Stimulated activated naive B cell treated with anti-CD40 and anti-IgM and Interleukin-4, amounts not matched to agents 10 μg/mL and 1 μg/mL and 100 μg/mL, for 72 hours (primary cell): ENCODE data around the gene PNPLA6.
"Not testable (repeated sequence)": the region's sequence is repeated elsewhere in the genome, so short reads cannot be mapped to it uniquely, and the experiment has no call there.

ENCODE experiments used
- ATAC-seq, 2 donors: fragments of 150-1000 bp; cut with Tn5 transposase; replicated peaks; 2 replicates each; pipeline ENCODE4 v1.10.0; 2021; ENCODE audit warnings: moderate library complexity in 1 of 2
- DNase-seq: peaks from one replicate; pipeline ENCODE4 v3.0.0; 2021
- H3K27ac Mint-ChIP-seq: one replicate; pipeline ENCODE4 v1.8.0; 2022; ENCODE audit warnings: mild to moderate bottlenecking, mixed read lengths
- H3K27me3 Mint-ChIP-seq, 2 donors: one replicate each; pipeline ENCODE4 v1.8.0; 2022; ENCODE audit warnings: mixed read lengths in 2 of 2
- H3K36me3 Mint-ChIP-seq, 2 donors: one replicate each; pipeline ENCODE4 v1.8.0; 2022; ENCODE audit warnings: mixed read lengths in 2 of 2, mild to moderate bottlenecking in 1 of 2
- H3K4me1 Mint-ChIP-seq, 2 donors: one replicate each; pipeline ENCODE4 v1.8.0; 2022; ENCODE audit warnings: mixed read lengths in 2 of 2, mild to moderate bottlenecking in 1 of 2
- H3K4me3 Mint-ChIP-seq, 2 donors: one replicate each; pipeline ENCODE4 v1.8.0; 2022; ENCODE audit warnings: mild to moderate bottlenecking in 2 of 2, mixed read lengths in 2 of 2, moderate library complexity in 1 of 2
- H3K9me3 Mint-ChIP-seq, 2 donors: one replicate each; pipeline ENCODE4 v1.8.0; 2022; ENCODE audit warnings: mixed read lengths in 2 of 2, mild to moderate bottlenecking in 1 of 2

Gene PNPLA6

DNA sequence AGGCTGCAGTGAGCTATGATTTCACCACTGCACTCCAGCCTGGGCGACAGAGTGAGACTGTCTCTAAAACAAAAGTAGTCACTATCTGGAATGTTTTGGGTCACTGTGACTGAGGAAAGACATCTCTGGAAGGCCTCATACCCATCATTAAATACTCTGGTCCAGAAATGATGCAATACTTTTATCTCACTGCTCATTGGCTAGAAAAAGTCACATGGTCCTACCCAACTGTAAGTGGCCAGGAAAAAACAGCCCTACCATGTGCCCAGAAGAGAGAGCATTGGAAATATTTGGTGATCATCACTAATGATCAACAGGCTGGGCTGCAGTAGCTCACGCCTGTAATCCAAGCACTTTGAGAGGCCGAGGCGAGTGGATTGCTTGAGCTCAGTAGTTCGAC is 29.8 kb downstream of the PNPLA6 start:
- H3K27ac Mint-ChIP-seq: no peak overlapping the region
- DNase-seq: no peak
- no peak for ATAC-seq
- H3K9me3 Mint-ChIP-seq: peaks cover 0 to under 1% of the 10 kb centered on the region in 2 donors
- no peak overlapping the region for H3K4me3 Mint-ChIP-seq
- no peaks in the 10 kb centered on the region for H3K27me3 Mint-ChIP-seq
- H3K4me1 Mint-ChIP-seq: peaks cover 3 to 4% of the 10 kb centered on the region in 2 donors
- peaks cover 17 to 21% of the 10 kb centered on the region in 2 donors for H3K36me3 Mint-ChIP-seq

DNA sequence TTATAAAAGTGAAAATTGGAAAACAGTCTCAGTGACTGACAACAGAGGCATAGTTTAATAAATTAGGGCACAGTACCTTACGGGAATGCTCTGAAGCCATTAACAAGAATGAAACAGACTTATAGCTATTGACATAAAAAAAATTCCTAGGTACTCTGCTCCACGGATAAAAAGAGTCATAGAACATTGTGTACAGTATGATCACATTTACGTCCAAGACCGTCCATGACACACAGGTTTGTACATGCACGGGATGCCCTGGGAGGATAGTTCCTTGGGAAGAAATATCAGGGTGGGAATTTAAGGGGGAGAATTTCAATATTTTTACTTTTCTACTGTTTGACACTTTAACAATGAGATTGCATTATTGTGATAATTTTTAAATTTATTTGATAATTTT is 35.2 kb downstream of the PNPLA6 start:
- Mint-ChIP-seq H3K4me3 (no peak overlapping the region), H3K4me1 (peaks cover 2 to 4% of the 10 kb centered on the region in 2 donors), H3K36me3 (no peaks in the 10 kb centered on the region), H3K9me3 (no peaks in the 10 kb centered on the region), H3K27ac (no peak overlapping the region), H3K27me3 (no peaks in the 10 kb centered on the region)
- DNase-seq (no peak), ATAC-seq (no peak)

DNA sequence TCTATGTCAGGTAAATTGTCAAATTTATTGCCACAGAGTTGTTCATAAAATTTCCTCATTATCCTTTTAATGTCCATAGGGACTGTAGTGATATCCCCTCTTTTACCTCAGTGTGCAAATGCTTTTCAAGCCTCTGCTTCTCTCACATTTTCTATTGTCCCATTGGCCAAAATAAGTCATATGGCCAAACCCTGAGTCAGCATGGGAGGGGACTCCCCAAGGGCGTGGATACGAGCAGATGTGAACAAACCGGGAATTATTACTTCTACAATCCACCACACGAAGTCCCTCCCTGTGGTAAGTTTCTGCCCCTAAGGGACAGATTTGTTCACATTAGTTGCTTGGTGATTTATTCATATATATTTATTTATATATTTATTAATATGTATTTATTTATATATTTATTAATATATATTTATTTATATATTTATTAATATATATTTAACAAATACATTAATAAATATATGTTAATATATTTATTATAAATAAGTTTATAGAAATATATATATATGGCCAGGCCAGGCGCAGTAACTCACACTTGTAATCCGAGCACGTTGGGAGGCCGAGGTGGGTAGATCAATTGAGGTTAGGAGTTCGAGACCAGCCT is 40.0 kb downstream of the PNPLA6 start:
- peaks cover 0 to 5% of the 10 kb centered on the region in 2 donors for H3K9me3 Mint-ChIP-seq
- peaks cover 0 to 17% of the 10 kb centered on the region in 2 donors for H3K27me3 Mint-ChIP-seq
- peaks cover 0 to 4% of the 10 kb centered on the region in 2 donors for H3K36me3 Mint-ChIP-seq
- H3K4me1 Mint-ChIP-seq: peaks cover 0 to 2% of the 10 kb centered on the region in 2 donors
- no peak overlapping the region for H3K27ac Mint-ChIP-seq
- DNase-seq (no peak), ATAC-seq (peak; percentile 52 to 57)
- no peak overlapping the region for H3K4me3 Mint-ChIP-seq

DNA sequence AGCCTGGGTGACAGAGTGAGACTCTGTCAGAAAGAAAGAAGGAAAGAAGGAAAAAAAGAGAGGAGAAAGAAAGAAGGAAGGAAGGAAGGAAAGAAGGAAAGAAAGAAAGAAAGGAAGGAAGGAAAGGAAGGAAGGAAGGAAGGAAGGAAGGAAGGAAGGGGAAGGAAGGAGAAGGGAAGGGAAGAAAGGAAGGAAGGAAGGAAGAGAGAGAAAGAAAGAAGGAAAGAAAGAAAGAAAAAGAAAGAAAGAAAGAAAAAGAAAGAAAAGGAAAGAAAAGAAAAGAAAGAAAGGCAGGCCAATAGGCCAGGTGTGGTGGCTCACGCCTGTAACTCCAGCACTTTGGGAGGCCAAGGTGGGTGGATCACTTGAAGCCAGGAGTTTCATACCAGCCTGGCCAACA is 41.9 kb downstream of the PNPLA6 start:
- not testable (repeated sequence) for ATAC-seq, DNase-seq, H3K4me3 Mint-ChIP-seq, H3K4me1 Mint-ChIP-seq, H3K9me3 Mint-ChIP-seq, H3K27ac Mint-ChIP-seq, H3K36me3 Mint-ChIP-seq
- peaks cover 0 to 17% of the 10 kb centered on the region in 2 donors for H3K27me3 Mint-ChIP-seq

DNA sequence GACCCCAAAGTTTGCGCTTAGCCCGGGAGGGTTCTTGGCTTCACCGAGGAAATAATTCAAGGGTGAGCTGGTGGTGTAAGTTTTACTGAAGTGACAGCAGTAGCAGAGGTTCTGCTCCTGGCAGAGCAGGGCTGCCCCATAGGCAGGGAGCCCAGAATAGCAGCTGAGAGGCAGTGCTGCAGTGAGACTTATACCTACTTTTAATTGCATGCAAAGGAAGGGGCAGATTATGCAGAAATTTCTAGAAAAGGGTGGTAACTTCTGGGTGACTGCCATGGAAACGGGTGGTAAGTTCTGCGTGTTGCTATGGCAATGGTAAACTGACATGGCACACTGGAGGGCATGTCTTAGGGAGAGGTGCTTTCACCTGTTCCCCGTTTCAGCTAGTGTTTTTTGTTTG is 42.6 kb downstream of the PNPLA6 start:
- DNase-seq (no peak), ATAC-seq (peak; percentile 34 to 46)
- H3K4me3 Mint-ChIP-seq: no peak overlapping the region
- H3K27me3 Mint-ChIP-seq: peaks cover 0 to 17% of the 10 kb centered on the region in 2 donors
- H3K27ac Mint-ChIP-seq: no peak overlapping the region
- H3K4me1 Mint-ChIP-seq: peaks cover 0 to 2% of the 10 kb centered on the region in 2 donors
- peaks cover 0 to 4% of the 10 kb centered on the region in 2 donors for H3K36me3 Mint-ChIP-seq
- peaks cover 0 to 5% of the 10 kb centered on the region in 2 donors for H3K9me3 Mint-ChIP-seq

DNA sequence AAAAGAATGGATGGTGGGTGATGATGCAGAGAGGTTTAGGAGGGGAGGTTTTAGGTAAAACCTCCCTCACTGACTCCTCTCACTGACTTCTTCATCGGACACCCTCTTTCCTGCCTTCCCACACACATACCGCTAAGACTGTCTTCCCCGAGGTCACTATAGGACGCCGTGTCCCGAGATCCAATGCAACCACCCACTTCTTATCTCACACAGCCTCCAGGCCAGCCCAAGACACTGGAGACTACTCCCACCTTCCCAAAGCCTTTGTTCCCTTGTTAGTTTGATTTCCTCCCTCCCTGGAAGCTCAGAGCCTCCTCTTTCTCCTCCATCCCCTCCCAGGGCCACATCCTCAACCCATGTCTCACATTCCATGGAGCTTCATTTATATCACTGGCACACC is 43.7 kb downstream of the PNPLA6 start:
- Mint-ChIP-seq H3K27ac (no peak overlapping the region), H3K9me3 (peaks cover 0 to 5% of the 10 kb centered on the region in 2 donors), H3K27me3 (peaks cover 0 to 17% of the 10 kb centered on the region in 2 donors), H3K4me3 (no peak overlapping the region), H3K4me1 (peaks cover 0 to 2% of the 10 kb centered on the region in 2 donors), H3K36me3 (peaks cover 0 to 4% of the 10 kb centered on the region in 2 donors)
- ATAC-seq (no peak), DNase-seq (no peak)

DNA sequence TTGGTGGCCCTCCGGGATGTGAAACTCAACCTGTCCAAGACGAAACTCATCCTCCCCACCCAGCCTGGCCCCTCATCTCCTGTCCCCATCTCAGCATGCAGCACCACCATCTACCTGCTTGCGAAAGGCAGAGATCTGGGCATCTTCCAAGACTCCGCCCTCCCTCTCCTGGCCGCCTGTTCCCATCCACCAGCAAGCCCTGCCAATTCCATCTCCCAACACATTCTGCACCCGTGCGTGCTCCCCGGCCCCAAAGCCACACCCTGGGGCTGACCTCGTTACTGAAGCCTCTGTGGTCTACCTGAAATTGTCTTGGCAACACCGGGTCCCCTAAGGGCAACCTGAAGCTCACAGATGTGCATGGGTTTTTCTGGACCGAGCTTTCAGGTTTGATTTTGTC is 46.9 kb downstream of the PNPLA6 start:
- Mint-ChIP-seq H3K27me3 (peaks cover 0 to 6% of the 10 kb centered on the region in 2 donors), H3K4me3 (no peak overlapping the region)

DNA sequence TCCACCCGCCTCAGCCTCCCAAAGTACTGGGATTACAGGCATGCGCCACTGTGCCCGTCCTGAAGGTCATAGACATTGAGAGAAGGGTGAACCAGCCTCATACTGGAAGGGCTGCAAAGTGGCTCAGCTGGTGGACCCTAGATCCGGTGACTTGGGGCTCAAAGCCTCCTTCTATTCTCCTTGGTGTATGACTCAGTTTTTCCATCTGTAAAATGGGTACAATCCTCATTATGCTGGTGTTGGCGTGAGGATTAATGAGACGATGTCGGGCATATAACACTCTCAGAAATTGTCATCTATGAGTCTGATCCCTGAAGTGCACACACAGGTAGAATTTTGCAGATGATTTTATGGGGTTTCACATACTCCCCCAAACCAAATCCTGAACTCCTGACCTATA is 54.3 kb downstream of the PNPLA6 start:
- no peaks in the 10 kb centered on the region for H3K4me1 Mint-ChIP-seq
- H3K36me3 Mint-ChIP-seq: no peaks in the 10 kb centered on the region
- no peaks in the 10 kb centered on the region for H3K9me3 Mint-ChIP-seq
- ATAC-seq (no peak), DNase-seq (no peak)
- no peak overlapping the region for H3K27ac Mint-ChIP-seq
- H3K4me3 Mint-ChIP-seq: no peak overlapping the region
- peaks cover 25 to 31% of the 10 kb centered on the region in 2 donors for H3K27me3 Mint-ChIP-seq

More for the DNA sequence above, 46.9 kb downstream of the PNPLA6 start:
- peaks cover 0 to 2% of the 10 kb centered on the region in 2 donors for H3K9me3 Mint-ChIP-seq
- H3K27ac Mint-ChIP-seq: no peak overlapping the region
- H3K4me1 Mint-ChIP-seq: no peaks in the 10 kb centered on the region
- no peak for ATAC-seq
- peaks cover 0 to 4% of the 10 kb centered on the region in 2 donors for H3K36me3 Mint-ChIP-seq
- DNase-seq: no peak

DNA sequence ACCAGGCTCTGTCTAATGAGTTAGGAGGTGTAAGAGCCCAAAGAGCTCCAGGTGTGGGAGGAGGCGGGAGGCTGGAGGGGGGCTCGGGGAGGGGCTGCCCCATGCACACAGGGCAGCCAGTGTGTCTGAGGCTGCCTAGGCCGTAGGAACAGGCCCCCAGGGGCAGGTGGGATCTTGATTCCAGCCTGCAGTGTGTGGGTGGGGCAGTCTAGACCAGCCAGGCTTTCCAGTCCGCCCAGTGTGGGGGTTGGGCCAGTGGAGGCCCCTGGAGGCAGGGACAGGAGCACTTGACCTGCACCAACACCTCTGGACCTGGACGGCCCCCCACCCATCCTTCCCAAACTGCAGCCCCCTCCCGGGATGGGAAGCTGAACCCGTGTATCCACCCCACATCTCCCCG is 54.7 kb downstream of the PNPLA6 start:
- Mint-ChIP-seq H3K27me3 (peaks cover 29 to 35% of the 10 kb centered on the region in 2 donors), H3K9me3 (no peaks in the 10 kb centered on the region), H3K36me3 (no peaks in the 10 kb centered on the region), H3K4me1 (peaks cover 0 to 2% of the 10 kb centered on the region in 2 donors), H3K27ac (no peak overlapping the region), H3K4me3 (no peak overlapping the region)
- DNase-seq: no peak
- ATAC-seq: no peak

DNA sequence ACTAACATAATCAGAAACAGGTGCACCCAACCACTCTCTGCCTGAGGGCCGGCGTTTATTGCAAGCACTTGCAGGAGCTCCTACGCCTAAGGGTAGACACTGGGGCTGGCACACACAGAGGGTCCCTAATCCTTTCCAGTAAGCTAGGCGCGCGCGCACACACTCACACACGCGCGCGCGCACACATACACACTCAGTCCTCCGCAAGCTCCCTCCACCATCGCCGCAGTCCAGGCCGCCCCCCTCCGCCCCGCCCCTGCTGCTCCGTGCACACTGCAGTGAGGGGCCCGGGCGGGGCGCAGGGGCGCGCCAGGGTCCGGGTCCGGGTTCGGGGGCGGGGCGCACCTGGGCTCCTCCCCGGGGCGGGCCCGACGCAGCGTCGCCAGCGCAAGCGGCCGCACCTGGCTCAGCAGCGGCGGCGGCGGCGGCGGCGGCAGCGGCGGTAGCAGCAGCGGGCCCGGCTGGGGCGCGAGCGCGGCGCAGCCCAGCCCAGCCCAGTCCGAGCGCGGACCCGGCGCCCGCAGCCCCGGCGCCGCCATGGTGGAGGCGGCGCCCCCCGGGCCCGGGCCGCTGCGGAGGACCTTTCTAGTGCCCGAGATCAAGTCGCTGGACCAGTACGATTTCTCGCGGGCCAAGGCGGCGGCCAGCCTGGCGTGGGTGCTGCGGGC is 60.1 kb downstream of the PNPLA6 start, which contains the start of gene CAMSAP3:
TSS of gene CAMSAP3 (plus strand) at position 398 of the 668 bp plus-strand sequence. CDS start at position 538, 140 bp downstream.
- Mint-ChIP-seq H3K9me3 (peaks cover 0 to under 1% of the 10 kb centered on the region in 2 donors), H3K4me3 (peak within 1 kb of the TSS; percentile 81 to 85), H3K4me1 (peaks cover 5 to 7% of the 10 kb centered on the region in 2 donors), H3K27me3 (peaks cover 53 to 67% of the 10 kb centered on the region in 2 donors), H3K27ac (peak within 1 kb of the TSS; percentile 71), H3K36me3 (peaks cover 0 to 6% of the 10 kb centered on the region in 2 donors)
- ATAC-seq (peak; percentile 86 to 89), DNase-seq (peak; percentile 19)

DNA sequence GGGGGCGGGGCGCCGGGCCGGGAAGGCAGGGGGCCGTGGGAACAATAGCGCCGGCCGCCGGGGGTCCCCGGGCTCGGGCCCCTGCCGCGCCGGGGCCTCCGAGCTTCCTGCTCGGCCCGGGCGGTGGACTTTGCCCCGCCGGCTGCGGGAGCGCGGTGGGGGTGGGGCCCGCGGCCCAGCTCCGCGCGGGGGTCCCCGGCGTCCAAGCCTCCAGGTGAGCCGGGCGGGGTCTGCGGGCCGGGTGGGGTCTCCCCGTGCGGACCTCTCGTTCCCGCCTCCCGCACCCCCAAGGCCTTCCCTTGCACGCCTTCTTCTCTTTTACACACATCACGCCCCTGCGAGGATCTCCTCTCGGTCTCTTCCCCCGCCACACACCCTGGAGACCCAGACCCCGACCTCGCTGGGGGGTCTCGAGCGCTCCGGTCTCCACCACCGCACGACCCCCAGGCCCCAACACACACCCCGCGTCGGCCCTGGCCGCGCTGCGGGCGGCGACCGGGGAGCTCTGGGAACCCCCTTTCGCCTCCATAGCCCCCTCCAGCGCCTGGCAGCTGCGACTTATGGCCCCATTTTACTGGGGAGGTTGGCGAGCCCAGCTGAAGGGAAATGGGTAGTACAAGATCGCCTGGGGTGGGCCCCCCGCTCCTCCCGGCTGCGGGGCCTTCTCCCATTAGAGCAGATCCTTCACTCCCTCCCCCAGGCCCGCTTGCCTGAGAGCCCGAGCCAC is 60.9 kb downstream of the PNPLA6 start:
- DNase-seq (no peak), ATAC-seq (no peak)
- Mint-ChIP-seq H3K9me3 (peaks cover 2 to 4% of the 10 kb centered on the region in 2 donors), H3K27ac (peak overlapping the region; percentile 71), H3K4me3 (peak overlapping the region; percentile 81 to 85), H3K36me3 (peaks cover 2 to 10% of the 10 kb centered on the region in 2 donors), H3K27me3 (peaks cover 54 to 60% of the 10 kb centered on the region in 2 donors), H3K4me1 (peaks cover 7% of the 10 kb centered on the region in 2 donors)

DNA sequence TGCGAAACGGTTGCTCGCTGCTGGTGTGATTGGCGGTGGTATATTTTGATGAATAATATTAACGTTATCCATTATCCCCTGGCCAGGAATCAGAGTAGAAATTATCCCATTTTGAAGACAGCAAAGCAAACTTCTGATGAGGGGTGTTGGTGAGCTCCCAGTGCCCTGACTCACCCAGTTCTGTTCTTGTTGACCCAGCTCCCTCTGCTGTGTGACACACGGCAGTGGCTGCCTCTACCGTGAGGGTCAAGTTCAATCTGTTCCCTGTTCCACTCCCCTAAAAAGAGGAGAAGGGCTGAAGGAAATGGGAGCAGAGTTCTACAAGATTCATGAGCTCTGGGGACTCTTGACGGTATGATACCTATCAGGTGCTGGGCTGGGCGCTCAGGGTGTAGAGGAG is 62.2 kb downstream of the PNPLA6 start:
- no peak for ATAC-seq
- Mint-ChIP-seq H3K4me1 (peaks cover 7% of the 10 kb centered on the region in 2 donors), H3K36me3 (peaks cover 2 to 10% of the 10 kb centered on the region in 2 donors), H3K4me3 (no peak overlapping the region), H3K27me3 (peaks cover 57 to 66% of the 10 kb centered on the region in 2 donors), H3K9me3 (peaks cover 2 to 4% of the 10 kb centered on the region in 2 donors), H3K27ac (peak overlapping the region; percentile 16)
- no peak for DNase-seq

DNA sequence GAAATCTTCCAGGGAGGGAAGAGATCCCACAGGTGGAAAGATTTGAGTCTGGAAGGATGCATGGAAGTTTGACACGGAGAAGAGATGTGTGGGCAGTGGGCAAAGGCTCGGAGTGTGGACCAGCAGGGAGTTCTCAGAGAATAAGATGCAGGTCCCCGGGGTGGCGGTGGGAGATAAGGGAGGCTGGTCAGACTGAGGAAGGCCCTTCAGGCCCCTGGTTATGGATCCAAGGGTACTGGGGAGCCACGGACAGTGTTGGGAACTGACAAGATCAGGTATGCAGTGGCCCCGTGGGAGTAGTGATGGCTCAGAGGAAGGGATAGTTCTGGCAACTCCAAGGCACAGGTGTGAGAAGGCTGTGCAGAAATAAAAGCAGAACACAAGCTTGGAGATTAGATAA is 62.7 kb downstream of the PNPLA6 start:
- peaks cover 7% of the 10 kb centered on the region in 2 donors for H3K4me1 Mint-ChIP-seq
- H3K9me3 Mint-ChIP-seq: peaks cover 2 to 4% of the 10 kb centered on the region in 2 donors
- DNase-seq (no peak), ATAC-seq (no peak)
- no peak overlapping the region for H3K4me3 Mint-ChIP-seq
- peaks cover 2 to 10% of the 10 kb centered on the region in 2 donors for H3K36me3 Mint-ChIP-seq
- H3K27ac Mint-ChIP-seq: peak overlapping the region; percentile 16
- H3K27me3 Mint-ChIP-seq: peaks cover 54 to 66% of the 10 kb centered on the region in 2 donors

DNA sequence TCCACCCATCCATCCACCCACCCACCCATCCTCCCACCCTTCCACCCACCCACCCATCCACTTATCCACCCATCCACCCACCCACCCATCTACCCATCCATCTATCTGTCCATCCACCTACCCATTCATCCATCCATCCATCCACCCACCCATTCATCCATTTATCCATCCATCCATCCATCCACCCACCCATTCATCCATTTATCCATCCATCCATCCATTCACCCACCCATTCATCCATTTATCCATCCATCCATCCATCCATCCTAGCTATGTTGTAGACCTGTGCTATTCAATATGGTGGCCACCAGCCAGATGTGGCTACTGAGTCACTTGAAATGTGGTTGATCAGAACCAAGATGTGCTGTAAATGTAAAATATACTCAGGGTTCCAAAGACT is 65.2 kb downstream of the PNPLA6 start:
- Mint-ChIP-seq H3K27me3 (peaks cover 47 to 67% of the 10 kb centered on the region in 2 donors), H3K9me3 (peaks cover 6 to 8% of the 10 kb centered on the region in 2 donors), H3K4me3 (peak overlapping the region in 1 of 2 donors; percentile 7), H3K36me3 (peaks cover 2 to 13% of the 10 kb centered on the region in 2 donors), H3K27ac (no peak overlapping the region), H3K4me1 (peaks cover 7 to 8% of the 10 kb centered on the region in 2 donors)
- DNase-seq: no peak
- no peak for ATAC-seq
